Choroid plexus epithelial cell (primary cell): Measurements from ENCODE around the gene GYPC.

Source experiments
- DNase-seq: peaks from one replicate; pipeline ENCODE4 v3.0.0-alpha.2; 2010; ENCODE audit warnings: low read depth
- H3K4me3 ChIP-seq: 2 replicates; pipeline ENCODE4 v1.5.1; 2011; ENCODE audit warnings: low read depth, mild to moderate bottlenecking, control low read depth, low read length, moderate library complexity
- TF ChIP-seq, protein P1 (sequence below): conservative IDR thresholded peaks from 2 replicates; pipeline ENCODE4 v1.5.1; 2011; ENCODE audit warnings: low read depth, mild to moderate bottlenecking, control low read depth, inconsistent platforms, low read length, moderate library complexity

Gene GYPC

DNA sequence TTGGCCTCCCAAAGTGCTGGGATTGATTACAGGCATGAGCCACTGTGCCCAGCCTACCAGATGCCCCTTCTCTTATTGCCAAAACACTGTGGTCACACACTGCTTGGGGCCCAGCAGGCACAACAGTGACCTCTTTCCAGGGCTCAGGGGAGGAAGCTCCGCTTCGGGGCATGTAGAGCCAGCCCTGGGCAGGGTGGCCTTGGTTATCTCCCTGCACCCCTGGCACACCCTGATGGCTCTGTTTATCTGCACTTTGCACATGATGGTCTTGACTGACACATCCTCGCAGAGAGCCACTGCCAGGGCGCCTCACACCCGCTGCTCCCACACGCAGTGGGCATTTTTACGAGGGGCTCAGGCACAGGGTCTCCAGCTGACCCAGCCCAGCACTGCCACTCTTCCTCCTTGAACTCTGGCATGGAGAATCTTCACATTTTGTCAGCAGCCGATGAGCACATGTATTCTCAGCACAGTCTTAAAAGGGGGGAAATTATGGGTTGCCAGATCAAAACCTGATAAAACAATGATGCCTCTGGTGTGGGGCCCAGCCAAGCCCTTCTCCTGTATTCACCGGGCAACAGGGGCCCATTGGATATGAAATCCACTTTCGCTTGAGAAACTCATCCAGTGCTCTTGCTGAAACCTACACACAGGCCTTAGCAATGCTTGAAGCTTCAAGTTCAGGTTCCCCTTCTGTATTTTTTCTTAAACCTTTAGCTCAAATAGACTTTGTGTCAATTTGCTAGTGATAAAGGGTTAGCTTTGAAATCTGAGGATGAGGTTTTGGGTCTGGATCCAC, 5.9 kb downstream of the GYPC start:
- no peak overlapping the region for H3K4me3 ChIP-seq
- TF ChIP-seq, protein P1, sequence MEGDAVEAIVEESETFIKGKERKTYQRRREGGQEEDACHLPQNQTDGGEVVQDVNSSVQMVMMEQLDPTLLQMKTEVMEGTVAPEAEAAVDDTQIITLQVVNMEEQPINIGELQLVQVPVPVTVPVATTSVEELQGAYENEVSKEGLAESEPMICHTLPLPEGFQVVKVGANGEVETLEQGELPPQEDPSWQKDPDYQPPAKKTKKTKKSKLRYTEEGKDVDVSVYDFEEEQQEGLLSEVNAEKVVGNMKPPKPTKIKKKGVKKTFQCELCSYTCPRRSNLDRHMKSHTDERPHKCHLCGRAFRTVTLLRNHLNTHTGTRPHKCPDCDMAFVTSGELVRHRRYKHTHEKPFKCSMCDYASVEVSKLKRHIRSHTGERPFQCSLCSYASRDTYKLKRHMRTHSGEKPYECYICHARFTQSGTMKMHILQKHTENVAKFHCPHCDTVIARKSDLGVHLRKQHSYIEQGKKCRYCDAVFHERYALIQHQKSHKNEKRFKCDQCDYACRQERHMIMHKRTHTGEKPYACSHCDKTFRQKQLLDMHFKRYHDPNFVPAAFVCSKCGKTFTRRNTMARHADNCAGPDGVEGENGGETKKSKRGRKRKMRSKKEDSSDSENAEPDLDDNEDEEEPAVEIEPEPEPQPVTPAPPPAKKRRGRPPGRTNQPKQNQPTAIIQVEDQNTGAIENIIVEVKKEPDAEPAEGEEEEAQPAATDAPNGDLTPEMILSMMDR, result no peak
- no peak for DNase-seq

DNA sequence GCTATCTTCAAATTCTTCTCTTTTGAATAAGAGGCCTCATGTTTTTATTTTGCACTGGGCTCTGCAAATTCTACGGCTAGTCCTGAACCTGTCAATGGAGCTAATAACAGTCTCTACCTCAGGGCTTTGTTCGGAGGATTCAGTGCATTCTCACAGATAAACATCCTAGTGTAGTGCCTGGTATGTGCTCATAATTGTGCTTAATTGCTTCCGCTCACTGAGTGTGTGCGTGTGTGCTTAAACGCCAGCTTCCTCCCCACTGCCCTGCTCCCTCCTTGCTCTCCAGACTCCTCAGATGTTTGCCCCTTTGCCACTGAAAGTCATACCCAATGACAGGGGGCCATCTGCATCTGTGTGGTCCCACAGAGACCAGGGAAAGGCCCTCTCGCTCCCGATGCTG, 6.7 kb downstream of the GYPC start:
- H3K4me3 ChIP-seq, result no peak overlapping the region
- DNase-seq, result no peak
- TF ChIP-seq, protein P1, result no peak

DNA sequence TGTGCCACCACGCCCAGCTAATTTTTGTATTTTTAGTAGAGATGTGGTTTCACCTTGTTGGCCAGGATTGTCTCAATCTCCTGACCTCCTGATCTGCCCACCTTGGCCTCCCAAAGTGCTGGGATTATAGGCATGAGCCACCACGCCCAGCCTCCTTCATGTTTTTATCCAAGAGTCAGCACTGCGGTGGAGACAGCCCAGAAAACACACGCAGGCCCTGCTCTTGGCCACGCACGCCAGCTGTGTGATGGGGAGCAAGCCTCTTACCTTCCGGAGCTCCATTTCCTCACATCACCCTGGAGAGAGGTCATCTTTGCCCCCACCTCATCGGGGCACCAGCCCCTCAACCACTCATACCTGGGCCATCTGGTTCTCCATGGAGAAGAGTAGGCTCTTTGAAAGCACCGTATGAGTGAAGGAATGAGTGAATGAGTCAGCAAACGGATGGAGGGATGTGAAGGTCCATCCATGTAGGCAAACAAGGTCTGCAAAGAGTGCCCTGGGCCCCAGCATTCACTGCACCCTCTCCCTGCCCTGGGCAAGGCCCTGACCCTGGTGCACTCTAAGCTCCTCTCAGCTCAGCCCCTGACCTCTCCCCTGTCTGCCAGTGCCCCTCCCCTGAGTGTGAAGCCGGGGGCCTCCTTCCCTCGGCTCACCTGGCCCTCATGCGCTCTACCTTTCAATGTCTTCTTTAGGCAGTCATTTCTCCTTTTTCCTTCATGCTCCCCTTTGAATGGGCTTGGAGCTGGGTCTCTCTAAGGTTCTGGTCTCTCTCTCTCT, 7.4 kb downstream of the GYPC start:
- H3K4me3 ChIP-seq, result no peak overlapping the region
- DNase-seq, result no peak
- TF ChIP-seq, protein P1, result no peak

DNA sequence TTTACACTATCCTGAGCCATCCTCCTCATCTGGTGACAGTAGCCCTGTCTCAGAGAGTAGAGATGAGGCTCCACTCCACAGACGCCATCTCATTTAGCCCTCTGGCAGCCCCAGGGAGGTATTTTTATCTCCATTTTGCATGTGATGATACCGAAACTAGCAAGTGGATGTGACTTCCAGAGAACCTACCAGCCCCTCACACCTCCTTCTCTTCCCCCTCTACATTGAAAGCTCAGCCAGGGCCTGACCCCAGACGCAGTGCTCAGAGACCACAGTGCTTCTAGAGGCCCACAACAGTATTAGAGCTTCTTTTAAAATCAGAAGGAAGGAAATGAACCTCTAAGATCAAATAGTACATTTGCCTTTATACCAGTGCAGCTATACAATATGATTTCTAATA, 8.3 kb downstream of the GYPC start:
- H3K4me3 ChIP-seq, result no peak overlapping the region
- DNase-seq, result no peak
- TF ChIP-seq, protein P1, result no peak

DNA sequence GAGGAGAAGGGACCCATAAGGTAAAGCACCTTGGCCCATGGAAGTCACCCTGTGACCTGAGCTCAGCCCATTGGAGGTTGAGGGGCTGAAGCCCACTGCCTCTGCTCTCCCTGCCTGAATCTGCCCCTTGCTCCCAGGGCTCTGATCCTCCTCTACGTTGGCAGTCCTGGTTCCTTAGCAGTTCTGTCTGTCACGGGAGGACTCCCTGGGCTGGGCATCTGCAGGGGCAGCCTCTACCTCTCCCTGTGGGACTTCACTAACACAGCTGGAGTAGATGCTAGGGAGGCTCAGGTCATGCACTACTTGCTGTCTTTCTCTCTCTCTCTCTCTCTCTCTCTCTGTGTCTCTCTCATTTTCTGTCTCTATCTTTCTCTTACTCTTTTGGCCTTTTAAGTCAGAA, 8.7 kb downstream of the GYPC start:
- DNase-seq, result no peak
- TF ChIP-seq, protein P1, result no peak
- H3K4me3 ChIP-seq, result no peak overlapping the region

DNA sequence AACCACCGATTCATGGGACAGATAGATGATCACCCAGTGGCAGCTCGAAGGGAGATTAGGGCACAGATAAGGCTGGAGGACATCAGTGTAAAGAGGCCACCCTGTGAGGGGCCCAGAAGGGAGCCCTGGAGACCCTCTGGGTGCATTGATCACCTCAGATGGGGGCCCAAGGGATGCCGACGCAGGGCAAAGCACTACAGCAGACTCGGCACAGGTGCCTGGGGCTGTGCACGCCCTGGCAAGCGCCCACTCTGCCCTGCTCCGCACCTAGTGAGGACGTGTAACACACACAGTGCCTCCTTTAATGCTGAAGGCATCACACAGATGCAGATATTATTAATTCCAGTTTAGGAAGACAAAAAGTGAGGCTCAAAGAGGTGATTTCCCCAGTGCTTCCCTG, 9.5 kb downstream of the GYPC start:
- TF ChIP-seq, protein P1, result no peak
- DNase-seq, result no peak
- H3K4me3 ChIP-seq, result no peak overlapping the region
